ENCODE data around the gene EFCAB6.

DNA sequence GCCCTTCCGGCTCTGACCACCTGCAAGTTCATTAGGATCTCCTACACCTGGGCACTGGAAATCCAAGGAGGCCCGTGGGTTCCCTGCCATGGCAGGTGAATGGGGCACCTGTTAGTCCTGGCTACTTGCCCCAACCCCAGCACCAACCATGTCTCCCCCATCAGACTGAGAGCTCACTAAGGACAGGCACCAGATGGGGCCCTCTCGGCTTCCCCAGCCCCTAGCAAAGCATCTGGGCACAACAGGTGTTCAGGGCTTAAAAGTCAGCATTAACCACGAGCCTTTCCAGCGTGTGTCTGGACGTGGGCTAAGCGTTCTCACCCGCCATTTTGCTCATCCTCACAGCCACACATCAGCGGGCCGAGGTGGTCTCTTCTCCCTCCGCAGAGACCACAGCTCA lies 48.0 kb upstream of the EFCAB6 start:
- no peak for TF ChIP-seq SP1 (CRISPR knock-in tag; conservative IDR thresholded peaks at IDR 0.05)
- TF ChIP-seq, protein P1, sequence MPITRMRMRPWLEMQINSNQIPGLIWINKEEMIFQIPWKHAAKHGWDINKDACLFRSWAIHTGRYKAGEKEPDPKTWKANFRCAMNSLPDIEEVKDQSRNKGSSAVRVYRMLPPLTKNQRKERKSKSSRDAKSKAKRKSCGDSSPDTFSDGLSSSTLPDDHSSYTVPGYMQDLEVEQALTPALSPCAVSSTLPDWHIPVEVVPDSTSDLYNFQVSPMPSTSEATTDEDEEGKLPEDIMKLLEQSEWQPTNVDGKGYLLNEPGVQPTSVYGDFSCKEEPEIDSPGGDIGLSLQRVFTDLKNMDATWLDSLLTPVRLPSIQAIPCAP (CRISPR knock-in tag; IDR thresholded peaks at IDR 0.05): no peak
- no peak for TF ChIP-seq ESRRA (CRISPR knock-in tag; IDR thresholded peaks at IDR 0.05; ENCODE audit: borderline replicate concordance)
